ENCODE measurements around the gene SNRNP27.
A peak's percentile ranks its signal among the peaks of the same experiment; 100 is the strongest.

SNRNP27 gene

GRCh38 chr2:69945441-69945840, 51.7 kb downstream of the SNRNP27 start:
- in situ Hi-C loops (cut with HindIII; ENCODE audit: low sequenced_read_pairs) = no loop called here
- H3K4me3 ChIP-seq (ENCODE audit: low read depth, low read length) = no peak overlapping the region
- TF ChIP-seq, protein P1, sequence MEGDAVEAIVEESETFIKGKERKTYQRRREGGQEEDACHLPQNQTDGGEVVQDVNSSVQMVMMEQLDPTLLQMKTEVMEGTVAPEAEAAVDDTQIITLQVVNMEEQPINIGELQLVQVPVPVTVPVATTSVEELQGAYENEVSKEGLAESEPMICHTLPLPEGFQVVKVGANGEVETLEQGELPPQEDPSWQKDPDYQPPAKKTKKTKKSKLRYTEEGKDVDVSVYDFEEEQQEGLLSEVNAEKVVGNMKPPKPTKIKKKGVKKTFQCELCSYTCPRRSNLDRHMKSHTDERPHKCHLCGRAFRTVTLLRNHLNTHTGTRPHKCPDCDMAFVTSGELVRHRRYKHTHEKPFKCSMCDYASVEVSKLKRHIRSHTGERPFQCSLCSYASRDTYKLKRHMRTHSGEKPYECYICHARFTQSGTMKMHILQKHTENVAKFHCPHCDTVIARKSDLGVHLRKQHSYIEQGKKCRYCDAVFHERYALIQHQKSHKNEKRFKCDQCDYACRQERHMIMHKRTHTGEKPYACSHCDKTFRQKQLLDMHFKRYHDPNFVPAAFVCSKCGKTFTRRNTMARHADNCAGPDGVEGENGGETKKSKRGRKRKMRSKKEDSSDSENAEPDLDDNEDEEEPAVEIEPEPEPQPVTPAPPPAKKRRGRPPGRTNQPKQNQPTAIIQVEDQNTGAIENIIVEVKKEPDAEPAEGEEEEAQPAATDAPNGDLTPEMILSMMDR (IDR thresholded peaks at IDR 0.05; ENCODE audit: low read depth, low read length) = no peak

DNA sequence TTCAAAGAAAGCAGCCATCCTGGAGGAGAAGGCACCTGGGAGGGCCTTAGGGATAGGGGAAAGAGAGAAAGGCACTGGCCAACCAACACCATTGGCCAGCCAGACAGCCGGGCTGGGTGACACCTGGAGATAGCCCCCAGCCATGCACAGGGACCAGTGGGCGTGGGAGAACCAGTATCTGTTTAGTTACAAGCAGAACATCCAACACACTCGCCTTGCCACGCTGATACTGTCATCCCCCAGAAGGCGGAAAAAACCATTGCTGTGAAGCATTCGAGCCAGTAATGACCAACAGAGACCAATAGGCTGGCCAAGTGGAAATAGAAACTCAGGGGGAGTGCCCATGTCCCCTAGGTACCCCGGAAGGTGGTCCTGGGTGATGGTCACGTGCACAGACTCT, 52.2 kb downstream of the SNRNP27 start:
- H3K4me3 ChIP-seq (ENCODE audit: low read depth, low read length) = no peak overlapping the region
- DNase-seq (ENCODE audit: low read depth, low spot score) = no peak

More at GRCh38 chr2:69945441-69945840, 51.7 kb downstream of the SNRNP27 start:
- no peak for DNase-seq (ENCODE audit: low read depth, low spot score)

GRCh38 chr2:69946351-69947324, 52.9 kb downstream of the SNRNP27 start:
- peak; percentile 63 for DNase-seq (ENCODE audit: low read depth, low spot score)
- TF ChIP-seq, protein P1 (IDR thresholded peaks at IDR 0.05; ENCODE audit: low read depth, low read length) = no peak
- in situ Hi-C loops (cut with HindIII; ENCODE audit: low sequenced_read_pairs) = no loop called here
- H3K4me3 ChIP-seq (ENCODE audit: low read depth, low read length) = no peak overlapping the region

More for the DNA sequence above, 52.2 kb downstream of the SNRNP27 start:
- in situ Hi-C loops (cut with HindIII; ENCODE audit: low sequenced_read_pairs) = no loop called here
- TF ChIP-seq, protein P1 (IDR thresholded peaks at IDR 0.05; ENCODE audit: low read depth, low read length) = no peak

- DNase-seq (ENCODE audit: low read depth, low spot score) = no peak
- in situ Hi-C loops (cut with HindIII; ENCODE audit: low sequenced_read_pairs) = no loop called here
- TF ChIP-seq, protein P1 (IDR thresholded peaks at IDR 0.05; ENCODE audit: low read depth, low read length) = no peak
- H3K4me3 ChIP-seq (ENCODE audit: low read depth, low read length) = no peak overlapping the region
Measured at GRCh38 chr2:69947325-69947931, 53.7 kb downstream of the SNRNP27 start.

DNA sequence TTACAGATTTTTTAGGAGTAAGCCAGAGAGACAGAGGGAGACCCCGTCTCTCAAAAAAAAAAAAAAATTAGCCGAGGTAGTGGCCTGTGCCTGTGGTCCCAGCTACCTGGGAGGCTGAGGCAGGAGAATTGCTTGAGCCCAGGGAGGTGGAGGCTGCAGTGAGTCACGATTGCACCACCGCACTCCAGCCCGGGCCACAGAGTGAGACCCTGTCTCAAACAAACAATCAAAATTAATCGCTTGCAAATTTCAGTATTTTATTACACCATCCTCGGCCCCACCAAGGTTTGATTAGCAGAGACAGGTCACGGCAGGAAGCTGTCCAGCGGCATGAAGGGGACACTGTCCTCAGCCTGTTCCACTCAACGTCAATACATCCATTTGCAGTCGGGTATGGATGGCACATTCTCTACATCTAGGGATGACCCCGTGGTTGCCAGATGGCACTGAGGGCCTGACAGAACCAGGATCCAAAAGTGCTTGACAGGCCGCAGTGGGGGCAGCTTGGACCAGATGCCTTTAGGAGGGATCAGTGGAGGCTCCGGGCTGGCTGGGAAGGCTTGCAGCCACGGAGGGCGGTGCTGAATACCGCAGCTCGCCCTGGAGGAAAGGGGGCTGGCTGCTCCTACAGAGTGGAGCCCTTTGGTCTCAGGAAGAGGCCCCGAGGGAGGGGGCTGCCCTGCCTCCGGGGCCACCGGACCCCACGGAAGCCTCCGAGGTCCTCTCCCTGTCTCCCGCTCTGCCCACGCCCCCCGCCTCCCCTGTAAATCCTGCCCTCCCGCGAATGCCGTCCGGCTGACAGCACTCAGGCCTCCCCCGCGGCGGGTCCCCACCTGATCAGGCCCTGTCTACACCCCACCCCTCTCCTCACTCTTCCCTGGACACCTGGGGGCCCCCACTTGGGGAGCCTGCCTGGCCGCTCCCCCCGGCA, 54.5 kb downstream of the SNRNP27 start:
- TF ChIP-seq, protein P1 (IDR thresholded peaks at IDR 0.05; ENCODE audit: low read depth, low read length) = no peak
- in situ Hi-C loops (cut with HindIII; ENCODE audit: low sequenced_read_pairs) = no loop called here
- DNase-seq (ENCODE audit: low read depth, low spot score) = no peak
- H3K4me3 ChIP-seq (ENCODE audit: low read depth, low read length) = no peak overlapping the region

Measured in astrocyte of the spinal cord (primary cell).